HEK293T (cell line): Measurements from ENCODE around the gene RO60.

ENCODE experiments used
- ARNT ChIP-seq: fragments of 450-650 bp; IDR thresholded peaks from 2 replicates; pipeline ENCODE4 v1.6.1; 2017; ENCODE audit warnings: mild to moderate bottlenecking
- BHLHE40 ChIP-seq: fragments of 450-650 bp; IDR thresholded peaks from 2 replicates; pipeline ENCODE4 v1.6.1; 2016; ENCODE audit warnings: mild to moderate bottlenecking, moderate library complexity, borderline replicate concordance
- CTBP1 ChIP-seq: fragments of 450-650 bp; IDR thresholded peaks from 2 replicates; pipeline ENCODE4 v1.6.1; 2016; ENCODE audit warnings: borderline replicate concordance
- ELF4 ChIP-seq: fragments of 450-650 bp; IDR thresholded peaks from 2 replicates; pipeline ENCODE4 v1.6.1; 2017; ENCODE audit warnings: antibody characterized with exemption
- FOXA1 ChIP-seq: fragments of 450-650 bp; IDR thresholded peaks from 2 replicates; pipeline ENCODE4 v1.6.1; 2016; ENCODE audit warnings: mild to moderate bottlenecking
- FOXK2 ChIP-seq: fragments of 450-650 bp; IDR thresholded peaks from 2 replicates; pipeline ENCODE4 v1.6.1; 2016; ENCODE audit warnings: mild to moderate bottlenecking
- FOXM1 ChIP-seq: fragments of 450-650 bp; IDR thresholded peaks from 2 replicates; pipeline ENCODE4 v1.6.1; 2017; ENCODE audit warnings: mild to moderate bottlenecking, borderline replicate concordance
- HDGF ChIP-seq: fragments of 450-650 bp; IDR thresholded peaks from 2 replicates; pipeline ENCODE4 v1.6.1; 2017; ENCODE audit warnings: antibody characterized with exemption, borderline replicate concordance
- L3MBTL2 ChIP-seq: fragments of 450-650 bp; conservative IDR thresholded peaks from 2 replicates; pipeline ENCODE4 v1.6.1; 2016; ENCODE audit warnings: mild to moderate bottlenecking
- NFRKB ChIP-seq: fragments of 450-650 bp; IDR thresholded peaks from 2 replicates; pipeline ENCODE4 v1.6.1; 2016; ENCODE audit warnings: mild to moderate bottlenecking, moderate library complexity
- PKNOX1 ChIP-seq: fragments of 450-650 bp; IDR thresholded peaks from 2 replicates; pipeline ENCODE4 v1.6.1; 2016
- SP1 ChIP-seq: fragments of 450-650 bp; IDR thresholded peaks from 2 replicates; pipeline ENCODE4 v1.6.1; 2017
- SUZ12 ChIP-seq: fragments of 450-650 bp; IDR thresholded peaks from 2 replicates; pipeline ENCODE4 v1.6.1; 2016; ENCODE audit warnings: mild to moderate bottlenecking

GRCh38 chr1:193070942-193071341 lies 11.5 kb downstream of the RO60 start:
- no peak for TF ChIP-seq PKNOX1
- TF ChIP-seq FOXM1 = no peak
- no peak for TF ChIP-seq CTBP1
- TF ChIP-seq HDGF = no peak
- no peak for TF ChIP-seq ARNT
- no peak for TF ChIP-seq L3MBTL2
- no peak for TF ChIP-seq FOXK2
- TF ChIP-seq SP1 = no peak
- no peak for TF ChIP-seq FOXA1
- TF ChIP-seq SUZ12 = no peak
- no peak for TF ChIP-seq ELF4
- TF ChIP-seq NFRKB = no peak
- no peak for TF ChIP-seq BHLHE40
